ENCODE results near the gene MRPS33.

The MRPS33 gene

GRCh38 chr7:141055146-141055545 lies 40.4 kb upstream of the MRPS33 start (continued):
- no peak for TF ChIP-seq ZBTB11 (tag by site-specific recombination; conservative IDR thresholded peaks at IDR 0.05; ENCODE audit: low read depth)
- TF ChIP-seq ZNF48 (tag by site-specific recombination; IDR thresholded peaks at IDR 0.05) = no peak

GRCh38 chr7:141053626-141054025 lies 38.9 kb upstream of the MRPS33 start:
- no peak overlapping the region for H3K27ac ChIP-seq (ENCODE audit: extremely low read depth, low read depth, low read length)
- H3K9me3 ChIP-seq (ENCODE audit: control insufficient read depth, insufficient read depth, low read depth, low read length) = no peaks in the 10 kb centered on the region
- TF ChIP-seq SALL2 (tag by site-specific recombination; IDR thresholded peaks at IDR 0.05; ENCODE audit: borderline replicate concordance) (no peak), ZNF704 (tag by site-specific recombination; IDR thresholded peaks at IDR 0.05) (no peak), ZNF133 (tag by site-specific recombination; IDR thresholded peaks at IDR 0.05) (no peak), ZNF341 (tag by site-specific recombination; IDR thresholded peaks at IDR 0.05; ENCODE audit: low read depth) (no peak), ZNF433 (tag by site-specific recombination; IDR thresholded peaks at IDR 0.05; ENCODE audit: low read depth) (no peak), MYNN (tag by site-specific recombination; IDR thresholded peaks at IDR 0.05; ENCODE audit: borderline replicate concordance) (no peak)
- no peak overlapping the region for H3K4me3 ChIP-seq (ENCODE audit: low read depth, low read length)
- CTCF ChIA-PET = no interaction called here
- POLR2A ChIA-PET = no interaction called here
- no peaks in the 10 kb centered on the region for H3K36me3 ChIP-seq (ENCODE audit: control insufficient read depth in 2 of 2, insufficient read depth in 1 of 2, low read length in 2 of 2)
- no peaks in the 10 kb centered on the region for H3K4me1 ChIP-seq (ENCODE audit: control insufficient read depth, insufficient read depth, low read length)

- H3K27ac ChIP-seq (ENCODE audit: extremely low read depth, low read depth, low read length) = no peak overlapping the region
- POLR2A ChIA-PET = no interaction called here
Measured at GRCh38 chr7:141045842-141046620, 31.3 kb upstream of the MRPS33 start.

GRCh38 chr7:141045126-141045841 lies 30.5 kb upstream of the MRPS33 start:
- H3K4me1 ChIP-seq (ENCODE audit: control insufficient read depth, insufficient read depth, low read length) = no peaks in the 10 kb centered on the region
- H3K27ac ChIP-seq (ENCODE audit: extremely low read depth, low read depth, low read length) = no peak overlapping the region
- H3K4me3 ChIP-seq (ENCODE audit: low read depth, low read length) = no peak overlapping the region
- ChIA-PET POLR2A (no interaction called here), CTCF (no interaction called here)
- H3K36me3 ChIP-seq (ENCODE audit: control insufficient read depth in 2 of 2, insufficient read depth in 1 of 2, low read length in 2 of 2) = no peaks in the 10 kb centered on the region
- H3K9me3 ChIP-seq (ENCODE audit: control insufficient read depth, insufficient read depth, low read depth, low read length) = no peaks in the 10 kb centered on the region
- no peak for TF ChIP-seq ZNF514 (tag by site-specific recombination; IDR thresholded peaks at IDR 0.05)
- no peak for TF ChIP-seq ZNF221 (tag by site-specific recombination; IDR thresholded peaks at IDR 0.05; ENCODE audit: borderline replicate concordance)
- TF ChIP-seq ZNF629 (tag by site-specific recombination; IDR thresholded peaks at IDR 0.05) = no peak
- TF ChIP-seq ZSCAN4 (tag by site-specific recombination; IDR thresholded peaks at IDR 0.05) = no peak
- TF ChIP-seq ZNF558 (tag by site-specific recombination; IDR thresholded peaks at IDR 0.05) = no peak
- TF ChIP-seq ZNF610 (tag by site-specific recombination; IDR thresholded peaks at IDR 0.05; ENCODE audit: borderline replicate concordance) = no peak
- TF ChIP-seq ZNF2 (tag by site-specific recombination; IDR thresholded peaks at IDR 0.05) = no peak
- TF ChIP-seq ZNF18 (tag by site-specific recombination; IDR thresholded peaks at IDR 0.05) = no peak
- no peak for TF ChIP-seq KLF7 (tag by site-specific recombination; IDR thresholded peaks at IDR 0.05; ENCODE audit: borderline replicate concordance)
- TF ChIP-seq ZNF830 (tag by site-specific recombination; IDR thresholded peaks at IDR 0.05; ENCODE audit: low read depth) = no peak

More at GRCh38 chr7:141045842-141046620, 31.3 kb upstream of the MRPS33 start:
- no peaks in the 10 kb centered on the region for H3K36me3 ChIP-seq (ENCODE audit: control insufficient read depth in 2 of 2, insufficient read depth in 1 of 2, low read length in 2 of 2)
- no peaks in the 10 kb centered on the region for H3K9me3 ChIP-seq (ENCODE audit: control insufficient read depth, insufficient read depth, low read depth, low read length)
- no peaks in the 10 kb centered on the region for H3K4me1 ChIP-seq (ENCODE audit: control insufficient read depth, insufficient read depth, low read length)
- CTCF ChIA-PET = no interaction called here
- no peak overlapping the region for H3K4me3 ChIP-seq (ENCODE audit: low read depth, low read length)
- TF ChIP-seq GFI1B (tag by site-specific recombination; IDR thresholded peaks at IDR 0.05) (no peak), SP2 (tag by site-specific recombination; IDR thresholded peaks at IDR 0.05) (no peak), KLF7 (tag by site-specific recombination; IDR thresholded peaks at IDR 0.05; ENCODE audit: borderline replicate concordance) (no peak), GLIS2 (tag by site-specific recombination; IDR thresholded peaks at IDR 0.05) (no peak), ZNF677 (tag by site-specific recombination; IDR thresholded peaks at IDR 0.05) (no peak), RBAK (tag by site-specific recombination; IDR thresholded peaks at IDR 0.05) (no peak), ZFP3 (tag by site-specific recombination; IDR thresholded peaks at IDR 0.05; ENCODE audit: low read depth) (no peak), ZNF426 (tag by site-specific recombination; IDR thresholded peaks at IDR 0.05) (no peak), SCRT1 (tag by site-specific recombination; IDR thresholded peaks at IDR 0.05; ENCODE audit: borderline replicate concordance) (no peak), MZF1 (tag by site-specific recombination; IDR thresholded peaks at IDR 0.05; ENCODE audit: borderline replicate concordance) (no peak), ZBTB8A (tag by site-specific recombination; IDR thresholded peaks at IDR 0.05) (no peak)
